HG03575 (cell line): ENCODE data around the gene NHLRC2.
"Not testable (repeated sequence)": the region's sequence is repeated elsewhere in the genome, so short reads cannot be mapped to it uniquely, and the experiment has no call there.

Source experiments
- ATAC-seq: cut with Tn5 transposase; IDR thresholded peaks from one replicate; pipeline ENCODE4 v1.9.1; 2021; ENCODE audit not compliant: unreplicated experiment, insufficient number of reproducible peaks, low FRiP score; ENCODE audit errors: extremely low read depth

Gene NHLRC2

GRCh38 chr10:113928830-113929229, 74.4 kb downstream of the NHLRC2 start:
- no peak for ATAC-seq

DNA sequence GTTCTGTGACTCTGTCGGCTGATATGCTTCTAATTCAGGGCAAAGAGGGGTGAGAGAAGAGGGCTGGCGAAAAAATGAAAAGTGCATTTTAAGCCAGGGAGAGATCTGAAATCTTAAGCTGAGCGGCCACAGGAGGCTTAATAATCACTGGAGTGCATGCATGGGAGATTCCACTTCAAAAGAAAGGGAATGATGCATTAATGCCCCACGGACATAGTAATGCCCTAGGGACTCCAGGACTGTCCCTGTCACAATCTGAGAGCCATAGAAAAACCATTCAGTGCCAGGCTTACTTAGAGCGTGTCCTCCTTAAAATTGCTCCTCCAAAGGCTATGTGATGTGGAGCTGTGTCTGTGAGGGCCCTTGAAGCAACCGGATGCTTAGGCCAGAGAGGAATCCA, 75.1 kb downstream of the NHLRC2 start:
- no peak for ATAC-seq

DNA sequence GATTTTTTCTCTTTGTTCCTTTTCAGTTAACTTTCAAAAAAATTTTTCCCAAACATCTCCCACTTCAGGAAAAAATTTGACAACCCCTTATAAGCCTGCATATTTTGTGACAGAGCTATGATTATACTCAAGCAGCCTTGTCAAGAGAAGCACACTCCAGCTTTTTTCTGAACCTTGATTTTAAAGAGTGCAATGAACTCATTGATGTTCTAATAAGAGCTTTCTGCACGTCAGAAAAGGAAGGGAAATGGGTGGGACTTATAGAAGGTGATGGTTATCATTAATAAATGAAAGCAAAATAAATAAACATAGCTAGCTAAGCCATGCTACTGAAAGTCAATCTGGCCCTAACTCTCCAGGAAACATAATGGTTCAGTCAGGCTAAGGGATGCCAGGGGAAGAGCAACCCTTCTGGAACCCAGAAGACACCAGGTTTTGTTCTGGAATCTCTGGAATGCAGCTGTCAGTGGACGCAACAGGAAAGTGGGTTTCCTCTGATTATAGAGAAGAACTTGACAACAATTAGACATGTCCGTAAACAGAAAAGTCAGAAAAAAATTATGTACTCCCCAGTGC, 76.1 kb downstream of the NHLRC2 start:
- ATAC-seq = no peak

DNA sequence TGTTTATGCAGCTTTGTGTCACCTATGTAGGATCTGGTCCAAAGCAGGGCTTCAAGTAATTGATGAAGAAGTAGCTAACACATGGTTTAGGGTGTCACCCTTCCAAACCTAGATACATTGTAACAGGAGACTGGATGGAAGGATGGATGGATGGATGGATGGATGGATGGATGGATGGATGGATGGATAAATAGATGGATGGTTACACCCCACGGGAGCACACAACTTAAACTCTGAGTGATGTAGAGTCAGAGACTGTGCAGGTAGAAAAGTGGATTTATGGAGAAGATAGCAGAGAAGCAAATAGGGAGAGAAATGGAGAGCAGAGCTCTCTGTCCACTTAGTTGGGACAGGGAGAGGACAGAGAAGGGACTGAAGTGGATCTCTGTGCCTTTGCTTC, 78.4 kb downstream of the NHLRC2 start:
- no peak for ATAC-seq

DNA sequence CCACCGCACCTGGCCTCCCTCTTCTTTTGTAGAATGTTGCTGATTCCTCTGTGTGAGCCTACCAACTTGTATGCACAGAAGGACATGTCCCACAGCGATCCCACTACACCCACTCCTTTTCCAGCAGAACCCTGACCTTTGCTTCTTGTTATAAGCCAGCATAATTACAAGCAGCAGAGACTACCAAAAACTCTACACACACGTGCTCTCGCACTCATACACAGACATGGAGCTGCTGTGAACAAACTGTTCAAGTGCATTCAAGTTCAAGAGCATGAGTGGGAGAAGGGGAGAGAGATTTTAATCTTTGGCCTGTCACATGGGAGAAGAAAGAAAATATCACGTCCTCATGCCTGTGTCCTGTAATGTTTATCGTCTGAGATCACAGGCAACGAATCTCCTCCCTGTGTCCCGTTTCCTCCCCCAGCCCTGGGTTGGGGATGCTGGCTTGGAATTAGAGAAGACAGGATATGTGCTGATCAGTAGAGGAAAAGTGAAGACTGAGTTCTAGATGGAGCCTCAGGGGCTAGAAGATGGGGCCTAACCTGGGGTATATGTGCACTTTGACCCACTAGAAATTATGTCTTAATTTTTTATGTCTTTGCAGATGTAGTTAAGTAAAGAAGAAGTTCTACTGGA, 79.6 kb downstream of the NHLRC2 start:
- no peak for ATAC-seq

- no peak for ATAC-seq
Observed at GRCh38 chr10:113937258-113937657, 82.8 kb downstream of the NHLRC2 start.

- no peak for ATAC-seq
Observed at GRCh38 chr10:113937756-113938155, 83.3 kb downstream of the NHLRC2 start.

- no peak for ATAC-seq
Observed at GRCh38 chr10:113939212-113939860, 84.9 kb downstream of the NHLRC2 start.

DNA sequence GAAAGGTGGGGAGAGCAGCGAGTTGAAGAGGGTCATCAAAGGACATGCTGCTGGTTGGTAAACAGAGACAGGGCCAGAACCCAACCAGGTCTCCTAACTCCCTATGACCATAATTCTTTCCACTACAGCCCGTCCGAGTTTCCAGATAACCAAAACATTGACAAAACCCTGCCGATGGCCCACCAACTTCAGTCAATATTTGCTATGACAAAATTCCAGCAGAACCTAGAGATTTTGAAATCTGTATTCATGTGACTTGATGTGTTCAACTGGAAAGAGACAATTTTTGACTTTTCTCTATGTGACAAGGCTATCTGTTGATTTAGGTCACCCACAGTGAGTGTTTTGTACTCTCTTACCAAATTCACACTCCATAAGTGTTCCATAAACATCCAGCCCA, 86.7 kb downstream of the NHLRC2 start:
- no peak for ATAC-seq

DNA sequence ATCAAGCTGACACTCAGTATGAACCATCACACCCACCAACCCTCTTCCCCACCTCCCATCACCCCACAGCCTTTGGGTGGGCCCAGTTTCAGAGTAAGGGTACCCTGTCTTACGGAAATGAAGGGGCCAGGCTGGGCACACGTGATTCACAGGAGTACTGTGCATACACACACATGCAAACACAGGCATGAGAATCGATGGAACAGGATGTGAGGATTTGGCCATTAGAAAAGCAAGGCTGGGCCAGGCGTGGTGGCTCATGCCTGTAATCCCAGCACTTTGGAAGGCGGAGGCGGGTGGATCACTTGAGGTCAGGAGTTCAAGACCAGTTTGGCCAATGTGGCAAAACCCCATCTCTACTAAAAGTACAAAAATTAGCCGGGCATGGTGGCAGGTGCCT, 88.7 kb downstream of the NHLRC2 start:
- ATAC-seq = not testable (repeated sequence)

DNA sequence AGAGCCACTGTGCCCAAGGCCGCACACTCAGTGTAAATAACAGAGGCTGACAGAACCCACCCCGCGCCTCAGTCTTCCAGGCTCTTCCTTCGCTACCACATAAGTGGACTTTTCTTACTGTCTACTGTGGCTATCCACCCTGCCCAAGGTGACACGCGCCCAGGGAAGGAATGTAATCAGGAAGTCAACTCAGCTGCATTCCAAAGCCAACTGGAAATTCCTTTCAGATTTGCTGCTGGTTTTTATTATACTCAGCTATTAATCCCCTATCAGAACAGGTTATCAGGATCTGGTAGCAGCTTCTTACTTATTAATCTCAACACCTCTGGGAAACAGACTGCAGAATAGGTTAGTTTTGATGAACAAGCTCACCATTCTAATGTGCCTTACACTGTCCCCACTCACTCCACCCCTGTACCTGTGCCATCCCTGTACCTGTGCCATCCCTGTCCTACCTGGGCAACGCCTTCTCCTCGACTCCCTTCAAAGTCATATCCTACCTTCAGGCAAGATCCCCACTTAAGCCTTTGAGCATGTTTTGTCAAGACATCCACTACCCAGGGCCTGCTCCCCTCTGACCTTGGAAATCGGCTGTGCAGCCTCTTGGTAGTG, 90.7 kb downstream of the NHLRC2 start:
- ATAC-seq = no peak

DNA sequence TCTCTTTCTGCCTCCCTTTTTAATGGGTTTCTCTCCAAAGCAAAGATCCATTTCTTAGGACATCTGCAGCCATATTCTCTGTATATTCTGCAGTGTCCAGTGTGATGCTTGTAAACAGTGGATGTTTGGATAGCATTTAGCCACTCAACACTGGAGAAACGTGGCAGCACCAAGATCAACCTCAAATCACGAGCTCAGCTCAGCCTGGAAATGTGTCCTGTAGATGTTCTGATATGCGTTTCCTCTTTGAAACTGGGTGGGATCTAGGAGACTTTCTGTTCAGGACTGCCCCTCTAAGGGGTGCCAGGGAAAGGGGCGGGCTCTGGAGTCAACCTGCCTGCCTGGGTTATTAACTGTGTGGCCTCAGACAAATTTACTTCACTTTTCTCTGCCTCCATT, 91.2 kb downstream of the NHLRC2 start:
- ATAC-seq = no peak

DNA sequence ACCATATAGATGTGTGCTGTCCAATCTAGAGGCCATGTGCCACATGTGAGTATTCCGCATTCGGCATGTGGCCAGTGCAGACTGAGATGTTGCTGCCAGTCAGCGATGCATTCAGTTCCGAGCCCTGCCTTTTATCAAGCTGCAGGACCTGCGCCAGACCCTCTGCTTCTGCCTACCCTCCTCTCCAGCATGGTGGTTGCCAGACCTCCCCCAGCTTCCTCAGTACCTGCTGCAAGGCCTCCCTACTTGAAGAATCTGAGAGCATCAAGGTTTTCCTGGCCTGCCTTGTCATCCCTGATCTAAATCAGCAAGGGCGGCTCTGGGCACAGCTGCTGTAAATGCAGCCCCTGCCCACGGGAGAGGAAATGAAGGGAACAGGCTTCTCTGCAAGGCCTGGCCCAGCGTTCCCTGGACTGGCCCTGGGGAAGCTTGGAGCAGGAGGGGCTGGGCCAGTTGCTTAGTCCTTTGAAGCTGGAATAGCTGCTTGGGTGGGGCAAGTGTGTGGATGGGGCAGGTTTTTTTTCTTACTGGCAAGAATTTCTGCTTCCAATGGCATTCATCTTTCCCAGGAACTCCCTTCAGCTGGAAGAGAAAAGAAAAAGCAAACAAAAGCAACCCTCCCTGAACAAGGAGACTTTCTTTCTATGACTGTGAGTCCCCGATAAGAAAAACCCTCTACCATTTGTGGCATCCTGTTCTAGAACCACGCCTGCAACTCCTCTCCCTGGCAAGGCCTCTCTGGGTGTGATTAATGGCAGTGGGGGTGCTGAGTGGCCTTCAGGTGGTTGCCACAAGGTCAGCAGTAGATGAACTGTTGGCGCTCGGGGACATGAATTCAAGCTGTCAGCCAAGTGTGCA, 93.0 kb downstream of the NHLRC2 start:
- no peak for ATAC-seq

DNA sequence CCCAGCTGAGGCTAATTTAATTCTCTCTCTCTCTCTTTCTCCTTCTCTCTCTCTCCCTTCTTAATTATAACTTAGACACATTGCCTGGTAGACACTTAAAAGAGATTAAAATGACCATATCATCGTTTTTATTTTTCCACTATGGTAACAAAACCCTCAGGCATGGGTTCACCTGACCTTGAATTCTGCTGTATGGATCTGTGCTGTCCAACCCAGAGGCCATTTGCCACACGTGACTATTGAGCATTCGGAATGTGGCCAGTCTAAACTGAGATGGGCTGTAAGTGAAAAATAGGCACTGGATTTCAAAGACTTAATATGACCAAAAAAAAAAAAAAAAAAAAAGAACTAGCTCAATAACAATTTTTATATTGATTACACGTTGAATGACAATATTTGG, 93.6 kb downstream of the NHLRC2 start:
- no peak for ATAC-seq

DNA sequence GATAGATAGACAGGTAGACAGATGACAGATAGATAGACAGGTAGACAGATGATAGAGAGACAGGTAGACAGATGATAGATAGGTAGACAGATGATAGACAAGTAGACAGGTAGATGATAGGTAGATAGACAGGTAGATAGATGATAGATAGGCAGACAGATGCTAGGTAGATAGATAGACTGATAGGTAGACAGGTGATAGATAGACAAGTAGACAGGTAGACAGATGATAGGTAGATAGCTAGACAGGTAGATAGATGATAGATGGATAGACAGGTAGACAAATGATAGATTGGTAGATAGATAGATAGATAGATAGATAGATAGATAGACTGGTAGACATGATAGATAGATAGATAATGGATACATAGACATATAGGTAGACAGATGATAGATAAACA, 95.8 kb downstream of the NHLRC2 start:
- no peak for ATAC-seq

DNA sequence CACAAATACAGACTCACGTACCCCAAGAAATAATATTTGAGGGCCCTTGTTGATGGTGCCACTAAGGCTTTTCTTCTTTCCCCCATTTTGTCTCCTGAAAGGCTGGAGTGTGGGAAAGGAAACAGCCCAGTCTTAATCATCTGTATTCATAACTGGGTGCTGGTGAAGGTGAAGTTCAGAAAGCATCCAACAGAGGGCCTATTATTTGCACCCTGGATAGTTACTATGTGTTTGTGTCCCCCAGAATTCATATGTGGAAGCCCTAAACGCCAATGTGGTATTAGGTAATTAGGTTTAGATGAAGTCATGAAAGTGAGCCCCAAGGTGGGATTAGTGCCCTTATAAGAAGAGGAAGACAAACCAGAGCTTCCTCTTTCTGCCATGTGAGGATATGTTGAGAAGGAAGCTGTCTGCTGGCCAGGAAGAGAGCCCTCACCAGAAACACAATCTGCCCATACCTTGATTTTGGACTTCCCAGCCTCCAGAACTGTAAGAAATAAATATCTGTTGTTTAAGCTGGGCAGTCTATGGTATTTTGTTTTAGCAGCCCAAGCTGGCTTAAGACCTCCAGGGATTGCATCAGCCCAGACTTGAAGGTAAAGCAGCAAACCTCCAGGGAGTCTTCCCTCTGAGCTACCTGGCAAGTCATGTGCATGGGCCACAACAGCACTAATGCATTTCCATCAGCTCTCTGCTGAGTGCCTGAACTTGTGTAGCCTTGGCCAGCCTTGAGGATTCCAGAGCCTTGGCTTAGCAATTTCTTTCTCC, 99.2 kb downstream of the NHLRC2 start:
- no peak for ATAC-seq

- no peak for ATAC-seq
Observed at GRCh38 chr10:113954409-113954808, 99.9 kb downstream of the NHLRC2 start.

DNA sequence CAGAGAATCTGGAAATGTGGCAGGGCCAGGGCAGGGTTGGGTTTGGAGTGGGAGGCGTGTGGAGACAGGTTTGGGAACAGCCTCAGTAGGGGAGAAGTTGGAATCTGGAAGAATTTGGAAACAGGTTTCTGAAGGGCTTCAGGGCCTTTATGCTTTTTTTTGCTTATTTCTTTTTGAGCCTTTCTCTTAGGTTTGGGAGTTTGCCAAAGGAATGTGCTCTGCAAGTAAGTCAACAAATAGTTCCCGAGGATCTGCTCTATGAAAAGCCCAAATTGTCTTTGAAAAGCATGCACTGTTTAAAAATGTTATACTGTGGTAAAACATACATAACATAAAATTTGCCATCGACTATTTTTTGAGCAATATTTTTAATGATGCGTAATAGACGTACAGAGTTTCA, 102.6 kb downstream of the NHLRC2 start:
- no peak for ATAC-seq
